K562 (cell line): ENCODE results near the gene PIGM. TPM values are rescaled to one million over a fixed set of nuclear protein-coding genes. Genes with fewer than 3 reads are reported as not detected.
A peak's percentile ranks its signal among the peaks of the same experiment; 100 is the strongest.

Source experiments
- AFF1 ChIP-seq, 2 experiments: fragments of 450-650 bp; IDR thresholded peaks; 2 replicates each; pipeline ENCODE4 v1.6.1; 2018; ENCODE audit warnings: mild to moderate bottlenecking in 2 of 2, low read depth in 1 of 2; ENCODE audit not compliant: partially characterized antibody in 2 of 2
- BHLHE40 ChIP-seq: IDR thresholded peaks from 2 replicates; pipeline ENCODE4 v1.6.1; 2011; ENCODE audit warnings: low read length, improper control_type of control experiment
- CC2D1A ChIP-seq: fragments of 450-650 bp; IDR thresholded peaks from 2 replicates; pipeline ENCODE4 v1.6.1; 2017; ENCODE audit warnings: mild to moderate bottlenecking
- DIDO1 ChIP-seq: fragments of 450-650 bp; IDR thresholded peaks from 2 replicates; pipeline ENCODE4 v1.6.1; 2016; ENCODE audit warnings: low read depth, missing biosample characterization, missing genetic modification characterization
- HDAC2 ChIP-seq: fragments of 450-650 bp; IDR thresholded peaks from 2 replicates; pipeline ENCODE4 v1.6.1; 2016; ENCODE audit warnings: mild to moderate bottlenecking
- HOMEZ ChIP-seq: fragments of 250-450 bp; sonication (Bioruptor Pico); IDR thresholded peaks from 2 replicates; pipeline ENCODE4 v1.4.0; 2020; ENCODE audit warnings: mild to moderate bottlenecking, moderate library complexity
- KAT8 ChIP-seq: fragments of 450-650 bp; IDR thresholded peaks from 2 replicates; pipeline ENCODE4 v1.6.1; 2016; ENCODE audit warnings: low read depth, mild to moderate bottlenecking
- MXI1 ChIP-seq: IDR thresholded peaks from 2 replicates; pipeline ENCODE4 v1.6.1; 2011; ENCODE audit warnings: low read depth, mild to moderate bottlenecking, improper control_type of control experiment, low read length
- NELFE ChIP-seq: IDR thresholded peaks from 2 replicates; pipeline ENCODE4 v1.6.1; 2011; ENCODE audit warnings: mild to moderate bottlenecking; ENCODE audit not compliant: insufficient read depth, insufficient read length
- PHB2 ChIP-seq: fragments of 450-650 bp; IDR thresholded peaks from 2 replicates; pipeline ENCODE4 v1.6.1; 2017; ENCODE audit warnings: low read depth
- PHTF2 ChIP-seq: fragments of 250-450 bp; sonication (Bioruptor Pico); IDR thresholded peaks from 2 replicates; pipeline ENCODE4 v1.5.0; 2021; ENCODE audit warnings: mild to moderate bottlenecking
- PKNOX1 ChIP-seq: fragments of 450-650 bp; IDR thresholded peaks from 2 replicates; pipeline ENCODE4 v1.6.1; 2016
- SAFB ChIP-seq: fragments of 200-400 bp; formaldehyde crosslinking; IDR thresholded peaks from 2 replicates; pipeline ENCODE4 v1.6.1; 2017; ENCODE audit warnings: low read depth, low read length, borderline replicate concordance
- TAF1 ChIP-seq: IDR thresholded peaks from 2 replicates; pipeline ENCODE4 v1.6.1; 2011; ENCODE audit warnings: mild to moderate bottlenecking, low read length, moderate library complexity; ENCODE audit not compliant: insufficient read depth, control insufficient read depth, severe bottlenecking; ENCODE audit errors: extremely low read depth
- TEAD2 ChIP-seq: fragments of 450-650 bp; IDR thresholded peaks from 2 replicates; pipeline ENCODE4 v1.6.1; 2016; ENCODE audit warnings: missing genetic modification characterization, control low read depth, missing compliant biosample characterization
- THRB ChIP-seq: fragments of 450-650 bp; formaldehyde crosslinking; conservative IDR thresholded peaks from 2 replicates; pipeline ENCODE4 v1.4.0; 2022; ENCODE audit warnings: mild to moderate bottlenecking, missing genetic modification characterization
- ZNF764 ChIP-seq: fragments of 250-450 bp; sonication (Bioruptor Pico); IDR thresholded peaks from 2 replicates; pipeline ENCODE4 v1.4.0; 2020; ENCODE audit warnings: low read depth, mild to moderate bottlenecking, moderate library complexity
- ZSCAN29 ChIP-seq: fragments of 450-650 bp; IDR thresholded peaks from 2 replicates; pipeline ENCODE4 v1.6.1; 2017
- polyA plus RNA-seq, 8 experiments: library from polyadenylated mRNA; depleted of rRNA in 4 of 8; stranded (reverse) in 5 of 8; unstranded in 3 of 8; fragments of >200 nt; fragmentation: Nextera tagmentation in 2 of 8; fragmentation: Illumina TruSeq in 1 of 8; extraction: Ambion mirVana in 2 of 8; extraction: Trizol in 1 of 8; gene quantifications; 2 replicates each; pipeline versions ENCODE4 v1.2.1 to v1.2.3, GENCODE V29; 2011 to 2014; ENCODE audit warnings: inconsistent platforms in 1 of 8, missing spikeins in 1 of 8
- total RNA-seq, 7 experiments: library from RNA; depleted of rRNA in 6 of 7; stranded (reverse); fragments of >200 nt in 6 of 7; fragmentation: Illumina TruSeq in 2 of 7; extraction: Trizol in 2 of 7; gene quantifications; 2 replicates each; pipeline versions ENCODE4 v1.2.1 to v1.2.3, GENCODE V29; 2011 to 2021; ENCODE audit warnings: low replicate concordance in 1 of 7

Gene PIGM
- total and polyA plus RNA-seq, 9 of the 15 experiments (the other 6 are each of a cell fraction or from before 2014, with no cell fraction given), result 2.6 to 6.7 (median 4.3) TPM

- TF ChIP-seq SAFB (no peak), TEAD2 (tag) (no peak), HOMEZ (CRISPR knock-in tag) (no peak), KAT8 (no peak), PHTF2 (no peak), MXI1 (no peak), PKNOX1 (peak; percentile 92), HDAC2 (0 out of 2 replicates have a peak, but pooled peaks have one; percentile 24), NELFE (no peak), ZSCAN29 (no peak; the same call in 1 of the 2 replicates), BHLHE40 (peak; percentile 60), TAF1 (peak; percentile 71), PHB2 (no peak), THRB (CRISPR knock-in tag) (no peak), AFF1 (IDR thresholded peaks at IDR 0.05; ENCODE audit: low read depth in 1 of 2, partially characterized antibody in 2 of 2) (peak in 1 of 2 experiments; percentile 34), DIDO1 (peak; percentile 64; the same call in 1 of the 2 replicates), CC2D1A (no peak), ZNF764 (CRISPR knock-in tag) (no peak)
Measured at GRCh38 chr1:160031365-160032164, at the start of gene PIGM (continued).
